PFSK-1 (cell line): ENCODE data around the gene DEPDC1B.

ENCODE experiments used
- POLR2AphosphoS5 ChIP-seq: IDR thresholded peaks from 2 replicates; pipeline ENCODE4 v1.6.1; 2012; ENCODE audit warnings: low read depth, mild to moderate bottlenecking, control low read depth, low read length, moderate library complexity
- TAF1 ChIP-seq: IDR thresholded peaks from 2 replicates; pipeline ENCODE4 v1.6.1; 2012; ENCODE audit warnings: low read length, control low read depth, borderline replicate concordance; ENCODE audit not compliant: insufficient read depth

- TF ChIP-seq POLR2AphosphoS5 (no peak), TAF1 (no peak)
These were observed 51.8 kb downstream of the DEPDC1B start for GRCh38 chr5:60648175-60648574.
